Stimulated activated CD4-positive, alpha-beta T cell treated with anti-CD3 and anti-CD28 coated beads, TNF-alpha, amount 100 ng/mL, for 24 hours (primary cell): ENCODE measurements around the gene RALGAPA2.

Source experiments
- DNase-seq, 3 experiments: peaks; one replicate each; pipeline ENCODE4 v3.0.0-alpha.2; 2020; ENCODE audit warnings: low read depth in 3 of 3

The RALGAPA2 gene

DNA sequence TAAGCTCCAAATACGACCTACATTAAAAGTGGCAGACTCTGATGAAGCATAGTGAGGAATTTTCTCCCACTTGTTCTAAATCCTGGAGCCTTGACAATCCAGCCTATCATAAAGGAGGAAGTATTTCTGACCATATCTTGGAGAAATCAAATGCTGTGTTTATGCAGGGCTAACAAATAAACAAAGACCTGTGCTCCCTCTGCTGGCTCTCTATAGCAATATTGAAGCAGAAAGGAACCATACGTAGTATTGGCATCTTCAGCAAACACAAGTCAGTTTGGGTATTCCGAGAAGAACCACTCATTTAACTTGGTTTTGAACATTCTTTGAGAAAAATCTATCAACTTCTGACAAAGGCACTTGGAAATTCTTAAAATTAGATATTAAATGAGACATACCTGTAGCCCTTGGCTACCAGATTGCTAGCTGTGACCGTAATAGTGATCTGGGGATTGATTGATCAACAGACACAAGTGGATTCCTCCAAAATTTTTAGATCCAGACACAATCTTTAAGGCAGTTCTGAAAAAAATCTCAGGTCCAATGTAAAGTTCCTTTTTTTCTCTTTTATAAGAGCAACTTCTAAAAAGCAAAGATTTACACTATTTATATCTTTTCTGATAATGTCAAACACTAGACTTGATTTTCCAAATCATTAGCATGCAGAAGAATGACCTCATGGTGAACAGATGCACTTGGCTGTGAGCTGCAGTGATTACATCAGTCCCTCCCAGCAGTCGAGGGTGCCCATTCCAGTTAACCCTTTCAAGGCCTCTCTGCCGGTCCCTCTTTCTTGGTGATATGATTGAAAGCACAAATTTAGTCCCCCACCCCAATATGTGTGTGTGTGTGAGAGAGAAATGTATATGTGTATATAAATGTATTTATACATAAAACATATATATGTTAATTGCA is 304.3 kb downstream of the RALGAPA2 start:
- no peak for DNase-seq

DNA sequence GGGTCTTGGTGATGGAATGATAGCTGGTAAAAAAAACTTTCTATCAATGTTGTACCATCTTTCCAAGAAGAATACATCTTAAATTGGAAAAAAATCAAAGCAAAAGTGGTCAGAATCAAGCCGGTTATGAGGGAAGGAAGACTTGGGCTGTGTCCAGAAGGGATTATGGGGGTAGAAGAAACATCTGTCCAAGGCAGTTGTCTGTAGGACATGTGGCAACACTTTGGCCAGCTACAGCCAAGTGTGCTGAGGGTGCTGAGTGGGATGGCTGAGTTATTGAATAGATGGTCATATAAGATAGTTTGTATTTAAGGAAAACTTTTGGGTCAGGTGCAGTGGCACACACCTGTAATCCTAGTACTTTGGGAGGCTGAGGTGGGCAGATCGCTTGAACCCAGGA is 306.1 kb downstream of the RALGAPA2 start:
- no peak for DNase-seq

GRCh38 chr20:20405623-20406022 is 306.8 kb downstream of the RALGAPA2 start:
- DNase-seq = no peak

- DNase-seq = no peak
Measured at GRCh38 chr20:20404633-20405032, 307.8 kb downstream of the RALGAPA2 start.

GRCh38 chr20:20401991-20402390 is 310.5 kb downstream of the RALGAPA2 start:
- DNase-seq = no peak

- no peak for DNase-seq
Measured at GRCh38 chr20:20399531-20400500, 312.6 kb downstream of the RALGAPA2 start.

DNA sequence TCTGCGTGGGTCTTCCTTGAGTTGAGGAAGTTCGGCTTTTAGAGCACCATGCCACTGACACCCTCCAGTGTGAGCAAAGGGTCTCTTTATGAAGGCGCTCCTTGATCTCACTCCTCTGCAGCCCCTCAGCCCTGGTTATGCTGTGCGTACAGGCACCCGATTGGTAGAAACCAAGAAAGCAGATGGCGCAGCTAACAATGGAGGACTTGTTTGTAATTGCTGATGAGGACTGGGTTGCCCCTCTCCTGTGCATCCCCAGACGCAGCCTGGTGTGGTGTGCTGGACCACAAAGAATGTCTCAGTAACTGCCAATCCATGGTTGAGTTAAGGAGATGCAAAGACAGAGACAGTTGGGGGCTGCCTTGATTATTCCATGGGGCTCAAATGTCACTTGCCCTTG is 314.3 kb downstream of the RALGAPA2 start:
- DNase-seq = no peak

- no peak for DNase-seq
Measured at GRCh38 chr20:20396794-20397193, 315.6 kb downstream of the RALGAPA2 start.

DNA sequence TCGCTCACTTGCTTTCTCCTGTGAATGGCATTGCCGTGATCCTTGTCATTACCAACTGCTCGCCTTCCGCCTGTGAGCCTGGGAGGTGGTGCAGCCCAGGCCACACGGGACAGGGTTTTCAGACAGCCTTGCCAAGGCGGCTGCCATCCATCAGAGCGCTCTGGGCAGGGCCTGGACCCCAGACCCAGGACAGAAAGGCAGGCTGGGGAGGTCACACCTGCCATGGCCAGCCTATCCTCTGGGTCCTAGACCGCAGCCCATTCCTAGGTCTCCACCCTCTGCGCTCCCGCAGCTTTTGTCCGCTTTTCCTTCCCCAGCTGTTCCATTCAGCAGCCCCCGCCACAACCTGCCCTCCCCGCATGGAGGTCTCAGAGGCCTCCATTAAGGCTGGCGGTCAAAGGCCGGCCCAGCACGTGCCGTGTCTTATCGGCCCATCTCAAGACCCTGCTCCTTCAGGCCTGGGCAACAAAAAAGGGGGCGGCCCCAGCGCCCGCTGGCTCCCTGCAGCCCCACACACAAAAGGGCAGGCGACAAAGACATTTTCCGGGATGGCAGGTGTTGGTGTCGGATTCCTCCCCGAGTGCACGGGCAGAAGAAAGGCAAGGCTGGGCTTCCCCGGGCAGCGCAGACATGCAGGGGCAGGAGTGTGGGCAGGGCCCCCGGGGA is 316.4 kb downstream of the RALGAPA2 start:
- DNase-seq = no peak

DNA sequence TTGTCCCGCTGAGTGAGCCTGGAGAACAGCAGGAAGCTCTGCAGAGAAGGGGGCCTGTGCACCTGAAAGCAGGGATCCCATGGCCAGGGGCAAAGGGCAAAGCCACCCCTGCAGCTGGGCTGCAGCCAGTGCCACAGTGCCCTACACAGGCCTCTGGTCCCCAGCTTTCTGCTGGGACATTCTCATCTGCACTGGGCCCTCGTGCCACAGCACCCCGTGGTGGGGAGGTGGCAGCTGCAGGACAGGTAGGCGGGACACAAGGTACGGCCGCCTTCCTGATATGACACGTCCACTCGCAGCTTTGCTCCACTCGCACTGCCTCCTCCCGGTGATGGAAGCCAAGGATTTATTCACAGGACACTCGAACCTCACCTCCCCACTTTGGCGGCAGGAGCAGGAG is 317.4 kb downstream of the RALGAPA2 start:
- no peak for DNase-seq

GRCh38 chr20:20393207-20394120 is 319.0 kb downstream of the RALGAPA2 start:
- no peak for DNase-seq

GRCh38 chr20:20391766-20392165 is 320.7 kb downstream of the RALGAPA2 start:
- DNase-seq = no peak

GRCh38 chr20:20391115-20391514 is 321.3 kb downstream of the RALGAPA2 start:
- no peak for DNase-seq

DNA sequence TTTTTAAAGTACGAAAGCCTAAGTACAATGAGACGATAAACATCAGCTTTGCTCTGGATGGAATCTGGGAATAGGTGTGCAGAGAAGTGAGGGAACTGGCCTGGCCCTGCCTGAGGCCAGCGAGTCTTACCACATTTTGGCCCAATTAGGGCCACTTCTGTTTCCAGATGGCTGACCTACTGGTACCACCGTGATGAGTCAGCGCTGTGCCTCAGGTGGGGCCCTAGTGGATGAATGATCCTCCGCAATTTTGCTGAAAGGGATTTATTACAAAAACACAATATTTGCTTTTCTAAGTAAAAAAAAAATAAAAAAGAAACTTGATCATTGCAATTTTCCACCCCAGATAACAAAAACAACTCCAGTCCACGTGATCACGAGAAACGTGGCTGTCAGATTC is 322.1 kb downstream of the RALGAPA2 start:
- DNase-seq = no peak

GRCh38 chr20:20386192-20386591 is 326.3 kb downstream of the RALGAPA2 start:
- DNase-seq = no peak

GRCh38 chr20:20375862-20376261 is 336.6 kb downstream of the RALGAPA2 start:
- DNase-seq = no peak

- DNase-seq = no peak
Measured at GRCh38 chr20:20373091-20373571, 339.3 kb downstream of the RALGAPA2 start.

DNA sequence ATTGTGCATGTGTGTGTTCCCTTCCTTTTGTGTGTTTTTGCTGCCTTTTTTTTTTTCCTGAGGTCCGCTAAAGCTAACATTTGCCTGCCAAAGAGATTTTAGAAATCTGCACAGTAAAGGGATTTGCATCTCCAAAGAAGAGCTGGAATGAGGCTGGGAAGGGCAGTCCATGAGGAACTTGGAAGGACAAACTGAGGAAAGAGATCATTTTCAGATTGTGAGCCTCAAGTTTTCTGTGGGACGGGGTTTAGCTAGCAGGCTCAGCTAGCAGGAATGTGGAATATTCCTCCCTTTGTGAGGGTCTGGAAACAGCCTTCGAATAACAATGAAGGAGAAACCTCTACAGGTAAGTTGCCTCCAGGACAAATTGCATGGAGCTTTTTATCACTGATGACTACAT is 340.8 kb downstream of the RALGAPA2 start:
- DNase-seq = no peak

DNA sequence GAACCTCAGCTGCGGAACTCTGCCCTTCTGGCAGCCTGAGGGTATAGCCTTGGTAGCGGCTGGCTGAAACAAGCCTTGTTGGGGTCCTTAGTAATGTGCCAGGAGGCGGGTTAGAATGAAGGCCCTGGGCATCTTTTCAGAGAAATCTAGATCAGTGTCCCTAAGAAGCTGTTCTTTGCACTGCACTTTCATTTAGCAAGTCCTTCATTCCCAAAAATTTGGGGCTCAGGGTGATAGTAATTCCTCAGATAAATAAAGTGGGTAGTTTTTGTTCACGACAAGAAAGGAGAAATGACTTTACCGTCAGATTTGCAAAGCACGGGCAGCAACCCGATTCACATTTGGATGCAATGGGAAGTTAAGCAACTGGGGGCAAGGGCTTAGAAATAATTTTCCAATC is 341.4 kb downstream of the RALGAPA2 start:
- DNase-seq = no peak

DNA sequence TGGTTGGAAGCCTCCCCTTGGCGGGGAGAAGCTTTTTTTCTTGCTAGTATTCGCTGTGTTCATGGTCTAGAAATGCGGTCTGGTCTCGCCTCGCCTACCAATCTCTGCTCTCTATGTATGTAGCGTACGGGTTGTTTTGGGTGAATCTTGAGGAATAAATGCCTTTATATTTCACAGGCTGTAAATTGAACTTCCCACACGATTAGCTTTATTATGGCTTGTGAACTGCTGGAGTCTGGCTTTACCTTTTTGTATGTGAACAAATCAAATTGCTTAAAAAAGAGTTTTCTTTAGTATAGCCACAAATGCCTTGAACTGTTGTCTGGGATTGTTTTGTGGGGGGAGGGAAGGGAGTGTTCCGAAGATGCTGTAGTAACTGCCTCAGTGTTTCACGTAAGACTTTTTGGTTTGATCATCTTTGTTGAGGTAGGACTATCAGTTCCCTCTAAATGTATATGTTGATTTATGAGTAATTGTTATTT is 342.3 kb downstream of the RALGAPA2 start:
- no peak for DNase-seq
